ENCODE data around the gene IL1RAPL1.

IL1RAPL1 gene

DNA sequence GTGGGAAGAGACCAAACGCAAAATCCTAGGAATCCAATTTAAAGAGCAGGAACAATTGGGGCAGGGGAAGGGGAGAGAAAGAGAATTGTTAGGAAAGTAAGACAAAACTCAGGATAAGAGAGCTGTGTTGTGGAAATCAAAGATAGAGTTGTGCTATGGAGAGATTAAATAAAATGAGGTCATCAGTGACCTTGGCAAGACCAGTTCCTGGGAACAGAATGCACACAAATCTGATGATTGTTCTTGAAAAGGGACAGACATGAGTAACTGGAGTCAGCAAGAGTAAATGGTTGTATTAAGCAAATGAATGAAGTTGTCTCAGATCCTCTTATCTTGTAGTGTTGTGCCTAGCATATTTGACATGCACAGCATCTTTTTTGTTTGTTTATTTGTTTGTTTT lies 267.4 kb downstream of the IL1RAPL1 start:
- DNase-seq (ENCODE audit: low spot score) = no peak
- TF ChIP-seq, protein P1, sequence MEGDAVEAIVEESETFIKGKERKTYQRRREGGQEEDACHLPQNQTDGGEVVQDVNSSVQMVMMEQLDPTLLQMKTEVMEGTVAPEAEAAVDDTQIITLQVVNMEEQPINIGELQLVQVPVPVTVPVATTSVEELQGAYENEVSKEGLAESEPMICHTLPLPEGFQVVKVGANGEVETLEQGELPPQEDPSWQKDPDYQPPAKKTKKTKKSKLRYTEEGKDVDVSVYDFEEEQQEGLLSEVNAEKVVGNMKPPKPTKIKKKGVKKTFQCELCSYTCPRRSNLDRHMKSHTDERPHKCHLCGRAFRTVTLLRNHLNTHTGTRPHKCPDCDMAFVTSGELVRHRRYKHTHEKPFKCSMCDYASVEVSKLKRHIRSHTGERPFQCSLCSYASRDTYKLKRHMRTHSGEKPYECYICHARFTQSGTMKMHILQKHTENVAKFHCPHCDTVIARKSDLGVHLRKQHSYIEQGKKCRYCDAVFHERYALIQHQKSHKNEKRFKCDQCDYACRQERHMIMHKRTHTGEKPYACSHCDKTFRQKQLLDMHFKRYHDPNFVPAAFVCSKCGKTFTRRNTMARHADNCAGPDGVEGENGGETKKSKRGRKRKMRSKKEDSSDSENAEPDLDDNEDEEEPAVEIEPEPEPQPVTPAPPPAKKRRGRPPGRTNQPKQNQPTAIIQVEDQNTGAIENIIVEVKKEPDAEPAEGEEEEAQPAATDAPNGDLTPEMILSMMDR (IDR thresholded peaks at IDR 0.05) = no peak
- H3K4me3 ChIP-seq = no peak overlapping the region
- H3K27ac ChIP-seq = no peak overlapping the region

DNA sequence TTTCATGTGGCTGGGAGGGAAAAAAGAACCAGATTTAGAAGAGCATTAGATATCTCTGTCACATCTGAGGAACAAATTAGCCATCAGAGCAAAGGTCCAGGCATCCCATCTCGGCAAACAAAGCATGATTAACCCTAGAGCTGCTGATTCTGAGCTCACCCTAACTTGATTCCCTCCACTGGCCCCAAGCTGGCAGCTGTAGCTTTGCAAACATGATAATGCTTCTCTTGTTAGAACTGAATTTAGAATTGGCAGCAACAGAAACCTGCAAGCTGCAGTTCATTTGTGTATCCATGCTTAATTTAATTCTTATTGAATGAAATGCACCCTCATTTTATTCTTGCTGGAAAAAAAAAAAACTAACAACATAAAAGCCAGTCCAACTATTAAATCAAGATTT lies 289.2 kb downstream of the IL1RAPL1 start:
- TF ChIP-seq, protein P1 (IDR thresholded peaks at IDR 0.05) = no peak
- no peak for DNase-seq (ENCODE audit: low spot score)
- no peak overlapping the region for H3K4me3 ChIP-seq
- H3K27ac ChIP-seq = no peak overlapping the region

DNA sequence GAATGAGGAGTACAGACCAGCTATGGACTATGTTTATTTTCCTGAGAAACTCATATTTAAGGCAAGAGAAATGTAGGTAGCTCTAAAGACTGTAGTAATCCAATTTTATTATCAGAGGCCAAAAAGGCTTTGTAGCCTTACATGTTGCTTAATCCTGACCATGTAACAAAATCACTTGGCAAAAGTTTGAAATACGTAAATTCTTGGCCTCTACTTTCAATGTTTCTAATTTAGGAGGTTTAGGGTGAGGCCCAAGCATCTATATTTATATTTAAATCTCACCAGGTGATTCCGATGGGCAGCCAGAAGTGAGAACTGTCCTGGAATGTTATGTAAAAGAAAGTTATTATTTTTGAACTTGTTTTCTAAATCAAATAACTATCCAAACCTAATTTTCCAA lies 289.7 kb downstream of the IL1RAPL1 start:
- DNase-seq (ENCODE audit: low spot score) = no peak
- H3K4me3 ChIP-seq = no peak overlapping the region
- H3K27ac ChIP-seq = no peak overlapping the region
- TF ChIP-seq, protein P1 (IDR thresholded peaks at IDR 0.05) = no peak

DNA sequence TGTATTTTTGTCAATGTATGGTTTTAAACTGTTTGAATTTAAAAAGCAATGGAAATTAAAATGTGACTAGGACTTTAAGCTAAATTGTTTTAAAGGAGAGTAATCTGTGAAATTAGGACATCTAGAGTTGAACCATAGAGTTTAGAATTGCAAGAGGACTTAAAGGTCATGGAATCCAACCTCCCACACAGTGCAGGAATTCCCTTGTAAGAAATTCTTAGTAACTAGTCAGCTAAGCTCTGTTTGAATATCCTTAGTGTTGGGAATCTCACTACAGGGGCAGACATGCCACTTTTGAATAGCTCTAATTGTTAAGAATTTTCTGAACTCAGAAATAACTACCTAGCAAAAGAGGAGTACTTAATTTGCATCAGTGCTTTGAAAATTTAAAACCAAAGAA lies 292.9 kb downstream of the IL1RAPL1 start:
- TF ChIP-seq, protein P1 (IDR thresholded peaks at IDR 0.05) = no peak
- H3K4me3 ChIP-seq = no peak overlapping the region
- H3K27ac ChIP-seq = no peak overlapping the region
- no peak for DNase-seq (ENCODE audit: low spot score)

DNA sequence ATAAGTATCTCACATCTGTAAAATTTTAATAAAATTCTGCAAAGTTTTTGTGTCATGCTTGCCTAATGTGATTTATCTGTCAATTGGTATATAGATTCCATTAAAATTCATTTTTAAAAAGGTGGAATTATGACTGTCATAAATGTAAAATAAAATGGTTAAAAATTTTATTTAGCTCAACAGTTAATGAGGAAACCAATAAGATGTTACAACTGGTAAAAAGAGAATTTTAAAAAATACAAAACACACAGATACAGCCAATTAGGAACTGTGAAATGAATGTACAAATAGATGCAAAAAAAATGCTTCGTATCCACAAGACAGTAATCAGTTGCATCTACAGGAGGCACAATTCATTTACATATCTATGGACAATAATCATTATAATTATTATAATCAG lies 297.6 kb downstream of the IL1RAPL1 start:
- DNase-seq (ENCODE audit: low spot score) = no peak

DNA sequence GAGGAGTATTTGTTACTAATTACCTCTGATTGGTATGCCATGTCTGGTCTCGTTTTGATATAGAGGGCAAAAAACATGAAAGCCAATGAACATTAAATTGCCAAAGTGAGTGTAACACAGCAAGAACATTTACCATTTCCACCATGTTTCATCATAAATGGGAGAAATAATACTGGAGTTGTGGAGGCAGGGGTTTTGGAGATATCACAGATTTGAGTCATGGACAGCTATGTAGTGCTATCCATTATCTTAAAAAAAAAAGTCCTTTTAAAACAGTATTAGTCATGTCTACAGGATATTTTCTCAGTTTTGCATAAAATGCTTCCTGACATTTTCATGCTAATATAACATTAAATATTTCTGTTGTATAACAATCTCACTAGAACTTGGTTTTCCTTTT lies 301.2 kb downstream of the IL1RAPL1 start:
- Histone ChIP-seq H3K4me3 (no peak overlapping the region), H3K27ac (no peak overlapping the region)
- DNase-seq (ENCODE audit: low spot score) = no peak
- TF ChIP-seq, protein P1 (IDR thresholded peaks at IDR 0.05) = no peak

More for the DNA sequence above, 297.6 kb downstream of the IL1RAPL1 start:
- no peak overlapping the region for H3K27ac ChIP-seq
- TF ChIP-seq, protein P1 (IDR thresholded peaks at IDR 0.05) = no peak
- no peak overlapping the region for H3K4me3 ChIP-seq

DNA sequence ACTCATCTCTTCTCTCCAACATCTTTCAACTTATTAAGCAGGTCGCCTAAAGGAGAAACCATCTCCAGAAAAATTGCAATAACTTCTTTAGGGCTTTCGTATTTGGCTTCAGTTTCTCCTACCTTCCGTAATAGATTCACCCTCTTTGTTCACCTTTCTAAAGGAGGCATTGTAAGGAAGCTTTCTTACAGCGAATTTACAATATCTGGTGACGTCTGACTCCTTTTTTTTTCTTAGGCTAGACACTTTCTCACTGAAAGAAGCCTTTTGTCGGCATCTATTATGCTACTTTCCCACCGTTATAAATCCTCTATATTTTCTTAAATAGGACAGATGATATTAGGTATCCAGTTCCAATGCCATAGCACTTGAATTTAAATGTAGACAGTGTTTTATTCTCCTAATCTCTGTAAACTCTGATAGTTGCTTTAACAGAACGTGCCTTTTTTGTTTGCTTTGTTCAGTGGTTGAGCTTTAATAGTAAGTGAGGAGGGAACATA lies 302.4 kb downstream of the IL1RAPL1 start:
- no peak overlapping the region for H3K4me3 ChIP-seq
- no peak for DNase-seq (ENCODE audit: low spot score)
- TF ChIP-seq, protein P1 (IDR thresholded peaks at IDR 0.05) = no peak
- H3K27ac ChIP-seq = no peak overlapping the region
